Rectal smooth muscle tissue (tissue), 1 donor: ENCODE measurements around the gene TWIST2.

Experiments used
- H3K27ac ChIP-seq: one replicate; pipeline ENCODE4 v1.7.0; 2013; ENCODE audit warnings: low read depth, low read length, inconsistent platforms
- H3K27me3 ChIP-seq: one replicate; pipeline ENCODE4 v1.7.0; 2013; ENCODE audit warnings: low read length; ENCODE audit not compliant: control insufficient read depth, insufficient read depth
- H3K36me3 ChIP-seq: one replicate; pipeline ENCODE4 v1.7.0; 2013; ENCODE audit warnings: low read length; ENCODE audit not compliant: control insufficient read depth, insufficient read depth
- H3K4me1 ChIP-seq: one replicate; pipeline ENCODE4 v1.7.0; 2013; ENCODE audit warnings: low read length; ENCODE audit not compliant: control insufficient read depth, insufficient read depth
- H3K4me3 ChIP-seq: one replicate; pipeline ENCODE4 v1.7.0; 2013; ENCODE audit warnings: low read length
- H3K9ac ChIP-seq: one replicate; pipeline ENCODE4 v1.7.0; 2013; ENCODE audit warnings: low read length

TWIST2 gene

DNA sequence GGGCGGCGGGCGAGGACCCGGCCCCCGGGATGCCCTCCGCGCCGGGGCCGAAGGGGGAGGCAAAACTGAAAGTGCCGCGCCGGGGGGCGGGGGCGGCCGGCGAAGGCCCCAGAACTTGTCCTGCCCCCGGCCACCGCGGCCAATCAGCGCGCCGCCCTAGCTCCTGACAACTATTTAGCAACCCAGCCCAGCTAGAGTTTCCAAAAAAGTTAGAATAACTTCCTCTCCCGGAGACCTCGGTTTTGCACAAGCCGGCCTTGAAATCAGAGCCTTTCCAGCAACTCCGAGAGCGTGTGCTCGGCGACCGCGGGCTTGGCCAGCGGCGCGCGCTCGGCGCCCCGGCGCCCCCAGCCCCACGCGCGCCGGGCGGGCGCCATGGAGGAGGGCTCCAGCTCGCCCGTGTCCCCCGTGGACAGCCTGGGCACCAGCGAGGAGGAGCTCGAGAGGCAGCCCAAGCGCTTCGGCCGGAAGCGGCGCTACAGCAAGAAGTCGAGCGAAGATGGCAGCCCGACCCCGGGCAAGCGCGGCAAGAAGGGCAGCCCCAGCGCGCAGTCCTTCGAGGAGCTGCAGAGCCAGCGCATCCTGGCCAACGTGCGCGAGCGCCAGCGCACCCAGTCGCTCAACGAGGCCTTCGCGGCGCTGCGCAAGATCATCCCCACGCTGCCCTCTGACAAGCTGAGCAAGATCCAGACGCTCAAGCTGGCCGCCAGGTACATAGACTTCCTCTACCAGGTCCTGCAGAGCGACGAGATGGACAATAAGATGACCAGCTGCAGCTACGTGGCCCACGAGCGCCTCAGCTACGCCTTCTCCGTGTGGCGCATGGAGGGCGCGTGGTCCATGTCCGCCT, at the start of gene TWIST2:
TWIST2 (plus strand) TSS at position 245 of the 850 bp plus-strand sequence; CDS start at position 376, 131 bp downstream.
- Histone ChIP-seq H3K36me3 (no peaks in the 10 kb centered on the region), H3K9ac (peak within 1 kb of the TSS; percentile 62), H3K4me1 (peaks cover 16% of the 10 kb centered on the region), H3K27ac (peak within 1 kb of the TSS; percentile 92), H3K4me3 (peak within 1 kb of the TSS; percentile 90), H3K27me3 (no peaks in the 10 kb centered on the region)

DNA sequence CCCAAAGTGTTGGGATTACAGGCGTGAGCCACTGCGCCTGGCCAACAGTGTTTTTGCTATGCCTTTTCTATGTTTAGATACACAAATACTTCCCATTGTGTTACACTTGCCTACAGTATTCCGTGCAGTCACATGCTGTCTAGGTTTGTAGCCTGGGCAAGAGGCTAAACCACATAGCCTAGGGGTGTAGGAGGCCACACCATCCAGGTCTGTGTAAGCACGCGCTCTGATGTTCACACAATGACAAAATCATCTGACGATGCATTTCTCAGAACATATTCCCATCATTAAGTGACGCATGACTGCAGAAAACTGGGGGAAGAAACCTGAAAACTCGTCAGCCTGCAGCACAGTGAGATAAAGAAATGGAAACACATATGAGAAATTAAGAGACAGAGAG, 46.1 kb upstream of the TWIST2 start:
- no peaks in the 10 kb centered on the region for H3K4me1 ChIP-seq
- H3K36me3 ChIP-seq, result no peaks in the 10 kb centered on the region
- H3K27ac ChIP-seq, result no peak overlapping the region
- H3K27me3 ChIP-seq, result peaks cover 3% of the 10 kb centered on the region
- no peak overlapping the region for H3K4me3 ChIP-seq
- H3K9ac ChIP-seq, result no peak overlapping the region

DNA sequence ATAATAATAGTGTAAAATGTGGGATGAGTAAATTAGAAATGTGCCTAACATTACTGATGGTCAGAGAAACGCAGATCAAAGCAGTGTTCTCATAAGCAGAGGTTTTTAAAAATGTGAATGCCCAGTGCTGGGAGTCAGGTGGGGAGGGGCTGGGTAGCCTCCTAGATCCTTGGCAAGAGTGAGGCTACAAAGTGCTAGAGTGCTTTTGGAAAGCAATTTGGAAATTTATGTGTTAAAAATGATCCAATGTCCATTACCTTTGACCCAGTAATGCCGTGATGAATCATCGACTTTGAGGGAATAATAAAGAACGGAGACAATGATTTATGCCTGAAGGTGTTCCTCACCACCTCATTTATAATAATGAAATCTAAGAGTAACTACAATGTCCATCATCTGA, 44.9 kb upstream of the TWIST2 start:
- no peak overlapping the region for H3K9ac ChIP-seq
- no peak overlapping the region for H3K27ac ChIP-seq
- H3K27me3 ChIP-seq, result no peaks in the 10 kb centered on the region
- H3K36me3 ChIP-seq, result no peaks in the 10 kb centered on the region
- H3K4me3 ChIP-seq, result no peak overlapping the region
- H3K4me1 ChIP-seq, result no peaks in the 10 kb centered on the region

DNA sequence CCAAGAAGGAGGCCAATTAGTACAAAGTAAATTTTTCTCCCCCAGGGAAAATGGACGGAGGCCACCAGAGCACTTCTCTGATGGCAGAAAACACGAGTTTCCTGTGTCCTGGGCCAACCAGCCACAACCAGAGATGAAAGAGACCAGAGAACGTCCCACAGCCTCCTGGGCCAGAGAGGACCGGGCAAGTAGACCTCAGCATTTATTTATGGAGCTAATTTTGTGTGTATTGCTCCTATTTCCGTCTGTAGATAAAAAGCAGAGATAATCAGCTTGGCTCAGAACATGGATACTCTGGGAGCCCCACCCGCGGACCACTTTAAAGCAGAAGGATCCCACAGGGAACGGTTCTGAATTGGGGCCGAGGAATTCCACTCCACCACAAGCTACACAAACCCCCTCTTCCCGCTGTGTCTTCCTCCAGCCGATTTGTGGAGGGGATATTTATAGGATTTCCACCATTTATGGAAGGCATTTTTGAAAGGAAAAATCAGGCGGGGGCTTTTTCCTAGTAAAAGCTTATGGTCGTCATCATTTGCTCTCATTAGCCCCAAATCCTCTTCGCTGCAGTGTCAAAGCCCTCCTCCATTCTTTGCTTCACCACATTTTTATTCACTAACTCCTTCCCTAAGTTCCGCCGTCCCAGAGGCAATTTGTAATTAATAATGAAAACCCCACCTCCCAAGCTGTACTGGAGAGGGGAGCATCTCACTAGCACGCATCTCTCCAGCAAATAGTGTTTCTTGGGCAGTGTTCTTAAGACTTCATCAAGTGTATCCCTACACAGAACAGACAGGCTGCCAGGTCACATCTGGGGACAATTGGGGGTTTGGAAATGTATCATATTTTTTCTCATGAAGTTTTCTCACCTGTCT, 43.7 kb upstream of the TWIST2 start:
- H3K9ac ChIP-seq, result no peak overlapping the region
- H3K27me3 ChIP-seq, result no peaks in the 10 kb centered on the region
- no peak overlapping the region for H3K27ac ChIP-seq
- H3K4me1 ChIP-seq, result no peaks in the 10 kb centered on the region
- no peak overlapping the region for H3K4me3 ChIP-seq
- H3K36me3 ChIP-seq, result no peaks in the 10 kb centered on the region

DNA sequence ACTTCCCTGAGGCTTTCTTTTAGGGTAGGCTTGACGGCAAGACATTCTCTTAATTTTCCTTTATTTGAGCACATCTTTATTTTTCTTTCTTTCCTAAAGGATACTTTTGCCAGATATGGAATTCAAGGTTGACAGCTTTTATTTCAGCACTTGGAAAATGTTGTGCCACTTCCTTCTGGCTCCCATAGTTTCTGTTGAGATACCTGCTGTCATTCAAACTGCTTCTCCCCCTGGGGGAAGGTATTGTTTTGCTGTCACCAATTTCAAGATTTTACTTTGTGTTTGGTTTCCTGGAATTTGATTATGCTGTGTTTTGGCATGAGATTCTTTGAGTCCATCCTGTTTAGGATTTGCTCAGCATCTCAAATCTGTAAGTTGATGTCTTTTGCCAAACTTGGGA, 39.1 kb upstream of the TWIST2 start:
- Histone ChIP-seq H3K27me3 (no peaks in the 10 kb centered on the region), H3K36me3 (no peaks in the 10 kb centered on the region), H3K4me1 (no peaks in the 10 kb centered on the region), H3K4me3 (no peak overlapping the region), H3K9ac (no peak overlapping the region), H3K27ac (no peak overlapping the region)

DNA sequence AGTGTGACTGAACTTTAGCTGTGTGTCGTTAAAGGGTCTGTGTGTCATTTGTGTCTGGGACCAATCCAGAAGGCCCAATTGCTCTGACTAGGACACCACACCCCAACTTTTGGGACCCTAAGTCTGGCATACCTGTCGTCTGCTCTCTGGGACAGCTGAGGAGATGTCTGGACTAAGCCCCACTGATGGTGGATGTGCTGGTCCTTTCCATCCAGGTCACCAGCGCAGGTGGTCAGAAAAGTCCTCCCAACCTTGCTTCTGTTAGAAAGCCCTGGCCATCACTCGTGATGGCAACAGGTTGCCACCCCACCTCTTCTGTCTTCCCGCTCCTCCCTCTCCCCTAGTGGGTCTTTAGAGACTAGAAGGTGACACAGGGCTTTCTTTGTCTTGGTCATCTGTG, 37.6 kb upstream of the TWIST2 start:
- Histone ChIP-seq H3K4me3 (no peak overlapping the region), H3K4me1 (no peaks in the 10 kb centered on the region), H3K36me3 (no peaks in the 10 kb centered on the region), H3K27ac (no peak overlapping the region), H3K9ac (no peak overlapping the region), H3K27me3 (no peaks in the 10 kb centered on the region)

DNA sequence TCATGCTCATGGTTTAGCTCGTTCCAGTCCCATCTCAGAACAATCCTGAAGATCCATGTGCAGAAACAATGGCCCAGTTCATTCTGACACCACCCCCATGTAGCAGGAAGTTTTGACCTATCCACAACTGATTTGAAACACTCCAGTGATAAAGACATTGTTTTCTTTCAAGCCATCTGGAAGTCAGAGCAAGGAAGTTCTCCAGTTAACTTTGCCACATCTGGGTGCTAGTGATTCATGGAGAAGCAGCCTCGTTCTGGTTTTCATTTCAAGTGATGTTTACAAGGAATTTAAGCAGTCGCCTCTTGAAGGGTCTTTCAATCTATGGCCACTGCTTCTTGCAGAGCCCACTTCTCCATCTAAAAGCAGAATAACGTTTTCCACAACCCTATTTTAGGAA, 36.6 kb upstream of the TWIST2 start:
- Histone ChIP-seq H3K36me3 (no peaks in the 10 kb centered on the region), H3K27ac (no peak overlapping the region), H3K27me3 (no peaks in the 10 kb centered on the region), H3K4me1 (no peaks in the 10 kb centered on the region), H3K9ac (no peak overlapping the region), H3K4me3 (no peak overlapping the region)

DNA sequence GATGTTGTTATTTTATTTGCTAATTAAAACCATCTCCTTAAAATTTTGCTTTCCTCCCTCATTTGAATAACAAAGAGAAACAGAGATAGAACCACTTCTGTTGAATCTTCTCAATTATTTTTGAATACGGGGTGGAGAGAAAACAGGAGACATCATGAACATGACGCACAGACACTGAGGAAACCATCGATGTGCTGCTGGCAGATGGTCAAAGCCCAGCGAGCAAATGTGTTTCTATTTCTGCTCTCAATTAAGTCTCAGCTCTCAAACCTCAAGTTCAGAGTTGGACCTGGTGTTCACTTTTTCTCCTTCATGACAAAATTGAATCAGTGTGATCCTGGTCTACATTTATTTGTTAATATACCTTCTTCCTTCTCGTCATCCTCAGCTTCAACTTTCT, 36.1 kb upstream of the TWIST2 start:
- Histone ChIP-seq H3K9ac (no peak overlapping the region), H3K4me1 (no peaks in the 10 kb centered on the region), H3K4me3 (no peak overlapping the region), H3K27me3 (no peaks in the 10 kb centered on the region), H3K27ac (no peak overlapping the region), H3K36me3 (no peaks in the 10 kb centered on the region)

DNA sequence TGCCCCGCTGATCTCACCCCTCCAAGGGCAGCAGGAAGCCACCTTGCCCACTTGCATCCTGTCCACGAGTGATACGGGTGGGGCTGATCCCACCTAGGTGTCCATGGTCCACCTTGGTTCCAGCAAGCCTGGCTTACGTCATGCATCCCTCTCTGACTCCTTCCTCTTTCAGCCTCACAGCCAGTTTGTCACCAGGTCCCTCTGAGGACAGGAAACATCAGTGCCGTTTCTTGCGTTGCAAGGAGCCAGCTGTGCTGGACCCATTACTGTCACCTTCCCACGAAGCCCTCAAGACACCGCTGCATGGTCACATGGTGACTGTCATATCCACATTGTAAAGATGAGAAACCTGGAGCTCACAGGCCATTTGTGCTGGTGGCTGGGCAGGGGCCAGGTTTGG, 34.8 kb upstream of the TWIST2 start:
- peaks cover 3% of the 10 kb centered on the region for H3K27me3 ChIP-seq
- H3K4me3 ChIP-seq, result no peak overlapping the region
- H3K36me3 ChIP-seq, result no peaks in the 10 kb centered on the region
- H3K9ac ChIP-seq, result no peak overlapping the region
- no peak overlapping the region for H3K27ac ChIP-seq
- H3K4me1 ChIP-seq, result no peaks in the 10 kb centered on the region

DNA sequence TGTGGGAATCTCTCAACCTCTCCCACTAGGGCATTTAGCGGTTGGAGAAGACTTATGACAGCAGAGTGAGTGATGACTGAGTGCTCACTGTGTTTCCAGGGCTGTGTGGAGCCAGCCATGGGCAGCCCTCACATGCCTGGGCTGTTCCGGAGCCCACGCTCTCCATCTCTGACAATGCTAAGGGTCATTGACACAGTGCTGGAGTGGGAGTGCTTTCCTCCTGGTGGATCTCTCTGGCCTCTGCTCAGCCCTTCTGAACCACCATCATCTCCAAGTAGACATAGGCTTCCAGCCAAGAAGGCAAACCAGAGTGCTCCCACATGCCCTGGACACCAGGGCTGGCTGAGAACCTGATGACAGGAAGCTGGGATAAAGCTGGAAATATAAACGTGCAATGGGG, 33.1 kb upstream of the TWIST2 start:
- no peaks in the 10 kb centered on the region for H3K4me1 ChIP-seq
- no peaks in the 10 kb centered on the region for H3K36me3 ChIP-seq
- no peak overlapping the region for H3K4me3 ChIP-seq
- H3K27ac ChIP-seq, result no peak overlapping the region
- H3K9ac ChIP-seq, result no peak overlapping the region
- peaks cover 3% of the 10 kb centered on the region for H3K27me3 ChIP-seq

DNA sequence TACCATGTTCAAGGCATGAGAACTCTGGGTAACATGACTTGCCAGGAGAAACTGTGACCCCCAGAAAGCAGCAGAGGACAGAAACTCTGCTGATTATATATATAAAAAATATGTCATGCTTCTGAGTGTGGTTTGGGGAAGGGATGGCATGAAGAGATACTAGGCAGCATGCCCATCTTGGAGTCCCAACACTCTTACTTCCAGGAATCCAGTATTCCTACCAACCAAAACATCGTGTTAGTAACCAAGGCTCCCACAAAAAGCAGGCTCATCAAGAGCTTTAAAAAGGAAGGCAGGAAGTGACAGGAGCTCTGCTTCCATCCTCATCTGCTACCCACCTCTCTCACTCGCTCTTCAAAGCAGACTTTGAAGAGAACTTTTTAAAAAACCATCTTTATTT, 31.6 kb upstream of the TWIST2 start:
- H3K4me1 ChIP-seq, result no peaks in the 10 kb centered on the region
- H3K9ac ChIP-seq, result no peak overlapping the region
- no peaks in the 10 kb centered on the region for H3K36me3 ChIP-seq
- H3K4me3 ChIP-seq, result no peak overlapping the region
- peaks cover 3% of the 10 kb centered on the region for H3K27me3 ChIP-seq
- H3K27ac ChIP-seq, result no peak overlapping the region

DNA sequence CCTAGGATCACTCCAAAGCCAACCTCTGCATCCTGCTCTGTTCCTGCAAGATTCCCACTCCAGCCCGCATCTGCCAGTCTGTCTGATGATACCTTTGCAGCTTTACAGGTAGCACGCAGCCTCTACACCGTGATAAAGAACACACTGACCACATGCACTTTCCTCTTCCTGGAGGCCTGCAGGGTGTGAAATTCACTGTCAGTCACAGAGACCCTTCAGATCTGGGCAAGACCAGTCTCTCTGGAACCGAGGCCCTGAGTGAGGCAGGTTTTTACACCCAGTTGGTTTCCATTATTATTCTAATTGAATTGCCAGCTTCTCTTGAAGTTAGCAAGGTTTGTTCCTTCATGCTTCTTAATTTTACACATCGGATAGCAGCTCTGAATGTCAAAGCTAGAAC, 30.5 kb upstream of the TWIST2 start:
- Histone ChIP-seq H3K36me3 (no peaks in the 10 kb centered on the region), H3K27me3 (peaks cover 3% of the 10 kb centered on the region), H3K9ac (no peak overlapping the region), H3K4me1 (no peaks in the 10 kb centered on the region), H3K4me3 (no peak overlapping the region), H3K27ac (no peak overlapping the region)
